Nephron (organoid): ENCODE measurements around the gene TSFM.

Experiments used
- H3K27ac Mint-ChIP-seq, 3 experiments: 2 replicates each; pipeline ENCODE4 v1.8.0; 2020; ENCODE audit warnings: mixed read lengths in 3 of 3, mild to moderate bottlenecking in 2 of 3, moderate library complexity in 1 of 3
- H3K27me3 Mint-ChIP-seq: 2 replicates; pipeline ENCODE4 v1.8.0; 2021; ENCODE audit warnings: low read depth, mild to moderate bottlenecking, moderate library complexity, mixed read lengths
- H3K36me3 Mint-ChIP-seq: 2 replicates; pipeline ENCODE4 v1.8.0; 2020; ENCODE audit warnings: low read depth, mixed read lengths
- H3K4me1 Mint-ChIP-seq: 2 replicates; pipeline ENCODE4 v1.8.0; 2020; ENCODE audit warnings: mixed read lengths
- H3K4me3 Mint-ChIP-seq, 3 experiments: 2 replicates each; pipeline ENCODE4 v1.8.0; 2020; ENCODE audit warnings: mild to moderate bottlenecking in 3 of 3, mixed read lengths in 3 of 3, moderate library complexity in 2 of 3
- H3K9me3 Mint-ChIP-seq: 2 replicates; pipeline ENCODE4 v1.8.0; 2020; ENCODE audit warnings: mixed read lengths
- TF ChIP-seq, protein P1 (sequence below), 3 experiments: fragments of 200-600 bp; sonication (generic); IDR thresholded peaks; one replicate each; pipeline ENCODE4 v1.5.0; 2021; ENCODE audit warnings: antibody characterized with exemption in 3 of 3; ENCODE audit not compliant: unreplicated experiment in 3 of 3

The TSFM gene

DNA sequence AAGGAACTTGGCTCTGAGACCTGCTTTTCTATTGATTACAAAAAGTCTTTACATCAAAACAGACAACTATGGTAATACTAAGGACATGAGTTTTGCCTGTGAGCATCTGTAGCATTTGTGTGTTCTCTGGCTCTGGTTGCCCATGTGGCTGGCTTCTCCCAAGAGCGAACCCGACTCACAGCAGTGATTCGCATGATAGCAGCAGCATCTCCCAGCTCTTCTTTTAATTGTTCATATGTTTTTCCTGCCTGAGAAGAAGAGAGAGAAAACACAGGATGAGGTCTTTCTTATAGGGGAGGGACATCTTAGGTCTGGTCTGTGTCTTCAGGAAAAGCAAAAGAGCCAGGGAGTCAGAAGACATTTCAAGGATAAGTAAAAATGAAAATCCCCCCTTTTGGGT, 18.4 kb downstream of the TSFM start:
- Mint-ChIP-seq H3K27ac (no peak overlapping the region), H3K4me1 (no peaks in the 10 kb centered on the region), H3K4me3 (no peak overlapping the region), H3K36me3 (peaks cover 43% of the 10 kb centered on the region), H3K9me3 (no peaks in the 10 kb centered on the region), H3K27me3 (no peaks in the 10 kb centered on the region)
- TF ChIP-seq, protein P1, sequence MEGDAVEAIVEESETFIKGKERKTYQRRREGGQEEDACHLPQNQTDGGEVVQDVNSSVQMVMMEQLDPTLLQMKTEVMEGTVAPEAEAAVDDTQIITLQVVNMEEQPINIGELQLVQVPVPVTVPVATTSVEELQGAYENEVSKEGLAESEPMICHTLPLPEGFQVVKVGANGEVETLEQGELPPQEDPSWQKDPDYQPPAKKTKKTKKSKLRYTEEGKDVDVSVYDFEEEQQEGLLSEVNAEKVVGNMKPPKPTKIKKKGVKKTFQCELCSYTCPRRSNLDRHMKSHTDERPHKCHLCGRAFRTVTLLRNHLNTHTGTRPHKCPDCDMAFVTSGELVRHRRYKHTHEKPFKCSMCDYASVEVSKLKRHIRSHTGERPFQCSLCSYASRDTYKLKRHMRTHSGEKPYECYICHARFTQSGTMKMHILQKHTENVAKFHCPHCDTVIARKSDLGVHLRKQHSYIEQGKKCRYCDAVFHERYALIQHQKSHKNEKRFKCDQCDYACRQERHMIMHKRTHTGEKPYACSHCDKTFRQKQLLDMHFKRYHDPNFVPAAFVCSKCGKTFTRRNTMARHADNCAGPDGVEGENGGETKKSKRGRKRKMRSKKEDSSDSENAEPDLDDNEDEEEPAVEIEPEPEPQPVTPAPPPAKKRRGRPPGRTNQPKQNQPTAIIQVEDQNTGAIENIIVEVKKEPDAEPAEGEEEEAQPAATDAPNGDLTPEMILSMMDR (IDR thresholded peaks at IDR 0.05; ENCODE audit: unreplicated experiment in 3 of 3) = no peak

DNA sequence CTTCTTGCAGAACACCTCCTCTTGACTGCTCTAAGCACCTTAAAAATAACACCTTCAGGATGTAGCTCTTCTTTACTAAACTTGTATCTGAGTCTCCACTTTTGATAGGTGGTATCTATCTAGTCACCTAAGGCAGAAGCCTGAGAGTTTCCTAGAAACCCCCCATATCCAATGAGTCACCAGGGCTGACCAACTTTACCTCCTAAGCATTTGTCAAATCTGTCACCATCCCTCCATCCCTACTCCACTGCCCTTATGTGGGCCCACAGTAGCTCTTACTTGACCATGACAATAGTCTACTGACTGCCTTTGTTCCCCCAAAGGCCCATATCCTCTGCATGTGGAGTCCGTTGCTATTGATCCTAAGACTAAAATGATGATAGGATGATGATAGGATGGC, 20.0 kb downstream of the TSFM start:
- H3K27ac Mint-ChIP-seq = no peak overlapping the region
- no peaks in the 10 kb centered on the region for H3K9me3 Mint-ChIP-seq
- no peaks in the 10 kb centered on the region for H3K4me1 Mint-ChIP-seq
- TF ChIP-seq, protein P1 (IDR thresholded peaks at IDR 0.05; ENCODE audit: unreplicated experiment in 3 of 3) = no peak
- H3K27me3 Mint-ChIP-seq = no peaks in the 10 kb centered on the region
- peaks cover 47% of the 10 kb centered on the region for H3K36me3 Mint-ChIP-seq
- no peak overlapping the region for H3K4me3 Mint-ChIP-seq

DNA sequence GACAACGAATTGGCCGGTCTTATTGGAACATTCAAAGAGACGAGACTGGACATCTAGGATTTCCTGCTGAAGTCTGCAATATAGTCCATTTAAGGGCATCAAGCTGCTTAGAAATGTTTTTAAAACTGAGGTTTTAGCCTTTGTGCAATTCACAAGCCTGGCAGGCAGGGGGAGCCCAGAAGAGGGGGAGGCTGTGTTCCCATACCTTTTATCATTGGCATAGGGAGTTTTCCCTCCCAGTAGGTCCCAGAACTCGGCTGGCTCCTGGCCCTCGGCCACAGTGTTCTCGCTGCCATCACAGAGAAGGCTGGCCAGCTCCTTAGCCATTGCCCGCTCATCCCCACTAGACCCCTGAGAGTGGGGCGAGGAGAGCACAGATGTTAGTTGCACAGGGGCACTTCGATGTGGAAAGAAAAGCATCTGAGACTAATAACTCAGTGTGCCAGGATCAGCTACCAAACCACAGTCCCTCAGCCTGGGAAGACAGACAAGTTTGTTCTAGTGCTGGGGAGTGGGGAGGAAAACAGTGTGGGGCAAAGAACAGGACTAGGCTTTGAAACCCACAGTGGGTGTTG, 20.8 kb downstream of the TSFM start:
- TF ChIP-seq, protein P1 (IDR thresholded peaks at IDR 0.05; ENCODE audit: unreplicated experiment in 3 of 3) = peak; percentile 65 to 74 (median 71)
- Mint-ChIP-seq H3K27me3 (no peaks in the 10 kb centered on the region), H3K36me3 (peaks cover 45% of the 10 kb centered on the region), H3K4me1 (no peaks in the 10 kb centered on the region), H3K4me3 (no peak overlapping the region), H3K27ac (no peak overlapping the region), H3K9me3 (no peaks in the 10 kb centered on the region)

DNA sequence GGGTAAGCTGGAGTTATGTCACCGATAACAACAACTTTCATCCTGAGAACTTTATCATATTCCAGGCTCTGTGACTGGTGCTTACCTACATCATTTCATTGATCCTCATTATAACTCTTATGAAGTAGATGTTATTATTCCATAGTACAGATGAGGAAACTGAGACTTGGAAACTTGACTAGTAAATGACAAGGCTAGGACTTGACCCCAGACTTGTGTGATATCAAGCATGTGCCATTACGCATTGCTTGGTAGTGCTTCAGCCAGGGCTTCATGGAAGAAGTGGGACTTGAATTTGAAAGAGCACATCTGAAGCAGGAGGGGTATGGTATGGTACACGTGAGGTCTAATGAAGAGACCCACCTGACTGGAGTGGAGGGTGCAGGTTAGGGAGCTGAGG, 24.1 kb downstream of the TSFM start:
- Mint-ChIP-seq H3K27ac (no peak overlapping the region), H3K4me3 (no peak overlapping the region)
- TF ChIP-seq, protein P1 (IDR thresholded peaks at IDR 0.05; ENCODE audit: unreplicated experiment in 3 of 3) = no peak

DNA sequence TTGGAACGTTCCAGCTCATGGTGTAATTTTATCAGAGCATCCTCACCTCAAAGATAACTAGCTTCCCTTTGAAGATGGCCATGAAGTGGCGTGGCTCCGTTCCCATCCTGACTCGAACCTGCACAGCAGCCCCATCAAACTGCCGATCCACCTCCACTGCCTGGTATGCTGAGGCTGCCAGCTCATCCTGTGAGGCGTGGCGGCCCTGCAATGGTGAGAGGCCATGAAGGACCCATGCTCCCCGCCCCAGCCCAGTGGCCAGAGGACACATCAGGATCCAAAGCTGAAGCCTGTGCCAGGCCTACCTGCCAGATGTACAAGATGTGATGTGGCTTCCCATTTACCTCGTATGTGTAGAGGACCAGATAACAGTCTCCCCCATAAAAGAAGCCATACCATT, 24.7 kb downstream of the TSFM start:
- H3K9me3 Mint-ChIP-seq = no peaks in the 10 kb centered on the region
- TF ChIP-seq, protein P1 (IDR thresholded peaks at IDR 0.05; ENCODE audit: unreplicated experiment in 3 of 3) = no peak

More for the DNA sequence above, 24.1 kb downstream of the TSFM start:
- Mint-ChIP-seq H3K36me3 (peaks cover 39% of the 10 kb centered on the region), H3K9me3 (no peaks in the 10 kb centered on the region), H3K4me1 (no peaks in the 10 kb centered on the region), H3K27me3 (no peaks in the 10 kb centered on the region)

DNA sequence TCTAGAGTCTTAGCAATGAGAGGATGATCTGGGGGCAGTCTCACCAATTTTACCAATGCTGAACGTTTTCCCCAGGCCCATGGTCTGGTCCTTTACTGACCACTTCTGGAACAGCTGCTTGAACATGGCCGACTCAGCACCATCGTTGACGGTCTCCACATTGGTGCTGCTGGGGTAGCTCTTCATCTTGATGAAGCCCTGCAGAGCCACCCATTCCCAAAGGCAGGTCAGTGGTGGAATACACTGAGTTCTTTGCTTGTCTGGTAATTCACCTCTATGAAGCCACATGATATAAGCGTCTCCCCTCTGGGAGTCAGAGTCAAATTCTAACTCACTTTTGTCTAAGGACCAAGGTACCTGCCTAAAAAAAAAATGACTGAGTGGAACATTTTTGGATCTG, 25.8 kb downstream of the TSFM start:
- H3K9me3 Mint-ChIP-seq = no peaks in the 10 kb centered on the region
- H3K4me1 Mint-ChIP-seq = no peaks in the 10 kb centered on the region
- H3K4me3 Mint-ChIP-seq = no peak overlapping the region
- H3K36me3 Mint-ChIP-seq = peaks cover 34% of the 10 kb centered on the region
- no peaks in the 10 kb centered on the region for H3K27me3 Mint-ChIP-seq
- TF ChIP-seq, protein P1 (IDR thresholded peaks at IDR 0.05; ENCODE audit: unreplicated experiment in 3 of 3) = no peak
- H3K27ac Mint-ChIP-seq = no peak overlapping the region

More for the DNA sequence above, 24.7 kb downstream of the TSFM start:
- Mint-ChIP-seq H3K27me3 (no peaks in the 10 kb centered on the region), H3K4me1 (no peaks in the 10 kb centered on the region), H3K4me3 (no peak overlapping the region), H3K27ac (no peak overlapping the region), H3K36me3 (peaks cover 36% of the 10 kb centered on the region)
